Breast epithelium (tissue), 4 donors: ENCODE results near the gene GP9. TPM values are rescaled to one million over a fixed set of nuclear protein-coding genes. Genes with fewer than 3 reads are reported as not detected.
A peak's percentile ranks its signal among the peaks of the same experiment; 100 is the strongest.

Experiments used
- DNase-seq, 2 donors: peaks; one replicate each; pipeline ENCODE4 v3.0.0-alpha.2; 2019; ENCODE audit warnings: low spot score in 2 of 2
- H3K27ac ChIP-seq, 2 donors: fragments of 200-600 bp; sonication (generic) in 1 of 2; one replicate each; pipeline ENCODE4 v1.5.1; 2016 to 2019; ENCODE audit warnings: mild to moderate bottlenecking in 1 of 2
- H3K27me3 ChIP-seq, 2 donors: fragments of 200-600 bp; sonication (generic) in 1 of 2; one replicate each; pipeline versions ENCODE4 v1.5.1 to v1.6.0; 2017 to 2019; ENCODE audit warnings: control low read depth in 1 of 2, mild to moderate bottlenecking in 1 of 2
- H3K36me3 ChIP-seq: fragments of 200-600 bp; one replicate; pipeline ENCODE4 v1.5.1; 2019
- H3K4me1 ChIP-seq, 2 donors: fragments of 200-600 bp; sonication (generic); one replicate each; pipeline ENCODE4 v1.5.1; 2016 to 2019; ENCODE audit warnings: control low read depth in 1 of 2
- H3K4me3 ChIP-seq, 3 donors: fragments of 200-600 bp; sonication (generic); 1 replicate in 2 of 3; 2 replicates in 1 of 3; pipeline ENCODE4 v1.5.1; 2016 to 2019; ENCODE audit warnings: mild to moderate bottlenecking in 3 of 3, moderate library complexity in 2 of 3
- H3K9me3 ChIP-seq, 2 donors: fragments of 200-600 bp; sonication (generic) in 1 of 2; one replicate each; pipeline ENCODE4 v1.5.1; 2016 to 2019; ENCODE audit warnings: control low read depth in 1 of 2
- CTCF ChIP-seq, 3 donors: fragments of 450-650 bp; IDR thresholded peaks; one replicate each; pipeline ENCODE4 v1.5.1; 2016 to 2017; ENCODE audit warnings: antibody characterized with exemption in 3 of 3, mild to moderate bottlenecking in 3 of 3, moderate library complexity in 3 of 3
- POLR2A ChIP-seq: fragments of 450-650 bp; IDR thresholded peaks from one replicate; pipeline ENCODE4 v1.6.1; 2016; ENCODE audit warnings: antibody characterized with exemption, mild to moderate bottlenecking, moderate library complexity
- POLR2AphosphoS5 ChIP-seq, 3 donors: sonication (generic); formaldehyde crosslinking; IDR thresholded peaks; one replicate each; pipeline ENCODE4 v1.6.1; 2017; ENCODE audit warnings: antibody characterized with exemption in 3 of 3
- intact Hi-C: fragments of 100-400 bp; cut with DNase I; formaldehyde crosslinking; loops from one replicate; pipeline ENCODE4 v1.15.1; 2023; ENCODE audit warnings: low total_unique reads
- total RNA-seq, 3 donors: library from RNA; depleted of rRNA; stranded (reverse); fragments of >200 nt; gene quantifications; one replicate each; pipeline ENCODE4 v1.1.0, GENCODE V29; 2016

GP9 gene
- total RNA-seq, 3 donors from 2014 or later: 0.48 TPM; not detected in 2

- Histone ChIP-seq H3K36me3 (no peaks in the 10 kb centered on the region), H3K27me3 (no peaks in the 10 kb centered on the region), H3K4me3 (no peak overlapping the region), H3K4me1 (no peaks in the 10 kb centered on the region), H3K9me3 (no peaks in the 10 kb centered on the region), H3K27ac (no peak overlapping the region)
- intact Hi-C loops: loop anchor here (5.0 kb wide), 1 partner anchor 531 kb away; no protein-coding TSS in a partner anchor
- TF ChIP-seq POLR2A: no peak
- no peak for TF ChIP-seq CTCF (IDR thresholded peaks at IDR 0.05)
- no peak for TF ChIP-seq POLR2AphosphoS5 (IDR thresholded peaks at IDR 0.05)
- no peak for DNase-seq
These were observed 41.8 kb upstream of the GP9 start for GRCh38 chr3:129018751-129019150.

DNA sequence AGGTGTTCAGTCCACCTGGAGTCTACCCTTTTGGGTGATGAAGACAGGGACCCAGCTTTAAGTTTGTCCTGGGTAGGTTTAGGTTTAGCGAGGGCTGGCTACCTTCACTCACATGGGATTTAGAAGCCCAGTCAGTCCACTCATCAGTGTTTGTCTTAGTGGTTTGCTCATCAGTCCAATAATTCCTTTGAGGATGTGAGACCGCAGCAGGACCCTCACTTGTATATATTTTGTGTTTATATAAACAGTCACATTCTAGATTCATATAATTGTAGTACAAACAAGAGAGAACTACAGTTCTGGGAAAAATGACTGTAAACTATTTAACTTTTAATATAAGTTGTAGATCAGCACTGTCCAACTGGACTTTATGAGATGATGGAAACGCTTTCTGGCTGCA lies 41.3 kb upstream of the GP9 start:
- no peak for DNase-seq
- Histone ChIP-seq H3K4me1 (no peaks in the 10 kb centered on the region), H3K27ac (no peak overlapping the region), H3K36me3 (no peaks in the 10 kb centered on the region), H3K4me3 (no peak overlapping the region), H3K27me3 (no peaks in the 10 kb centered on the region), H3K9me3 (no peaks in the 10 kb centered on the region)
- intact Hi-C loops: loop anchor here (5.0 kb wide), 1 partner anchor 532 kb away; no protein-coding TSS in a partner anchor
- TF ChIP-seq CTCF (IDR thresholded peaks at IDR 0.05) (no peak), POLR2A (no peak), POLR2AphosphoS5 (IDR thresholded peaks at IDR 0.05) (no peak)

DNA sequence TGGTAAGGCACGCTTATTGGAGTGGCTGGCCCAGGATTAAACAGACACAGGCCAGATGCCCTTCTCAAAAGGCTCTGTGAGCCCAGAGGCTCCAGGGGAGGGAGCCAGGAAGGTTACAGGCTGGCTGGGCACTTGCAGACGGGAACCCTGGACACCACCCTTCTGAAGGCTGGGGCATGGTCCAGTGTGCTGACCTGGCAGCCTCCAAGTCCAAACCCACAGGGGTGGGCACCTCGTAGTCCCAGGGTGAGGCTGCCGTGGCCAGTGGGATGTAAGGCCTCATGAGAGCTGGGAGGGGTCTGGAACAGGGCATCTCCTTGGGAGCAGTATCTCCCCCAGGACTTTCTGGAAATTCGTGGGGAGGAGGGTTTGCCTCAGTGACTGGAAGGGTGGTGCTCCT lies 39.9 kb upstream of the GP9 start:
- DNase-seq: no peak
- no peak overlapping the region for H3K27ac ChIP-seq
- no peak overlapping the region for H3K4me3 ChIP-seq
- no peaks in the 10 kb centered on the region for H3K9me3 ChIP-seq
- H3K27me3 ChIP-seq: no peaks in the 10 kb centered on the region
- H3K4me1 ChIP-seq: no peaks in the 10 kb centered on the region
- no peaks in the 10 kb centered on the region for H3K36me3 ChIP-seq
- TF ChIP-seq POLR2AphosphoS5 (IDR thresholded peaks at IDR 0.05): no peak
- no peak for TF ChIP-seq POLR2A
- no peak for TF ChIP-seq CTCF (IDR thresholded peaks at IDR 0.05)
- intact Hi-C loops: no loop called here

DNA sequence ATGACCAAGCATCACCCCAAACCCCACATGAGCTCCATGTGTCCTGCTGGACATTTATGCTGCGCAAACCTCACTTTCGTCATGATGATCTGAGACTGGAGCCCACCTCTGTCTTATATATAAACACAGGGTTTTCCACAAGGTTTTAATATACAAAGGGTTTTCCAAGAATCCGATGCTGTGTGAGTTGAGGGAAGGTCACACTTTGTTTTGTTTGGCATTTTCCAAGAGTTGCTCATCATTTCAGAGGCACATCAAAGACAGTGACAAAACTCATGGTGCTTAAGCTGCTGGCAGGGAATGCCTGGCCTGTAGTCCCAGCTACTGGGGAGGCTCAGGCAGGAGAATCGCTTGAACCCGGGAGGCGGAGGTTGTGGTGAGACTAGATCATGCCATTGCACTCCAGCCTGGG lies 39.4 kb upstream of the GP9 start:
- DNase-seq: no peak
- no peak overlapping the region for H3K27ac ChIP-seq
- no peak for TF ChIP-seq CTCF (IDR thresholded peaks at IDR 0.05)
- H3K4me3 ChIP-seq: no peak overlapping the region
- no peaks in the 10 kb centered on the region for H3K9me3 ChIP-seq
- intact Hi-C loops: no loop called here
- no peaks in the 10 kb centered on the region for H3K36me3 ChIP-seq
- H3K4me1 ChIP-seq: no peaks in the 10 kb centered on the region
- H3K27me3 ChIP-seq: no peaks in the 10 kb centered on the region

- TF ChIP-seq POLR2A: no peak
- peak in 1 of 3 donors; percentile 57 for TF ChIP-seq POLR2AphosphoS5 (IDR thresholded peaks at IDR 0.05)
- TF ChIP-seq CTCF (IDR thresholded peaks at IDR 0.05): no peak
- no peak for DNase-seq
- Histone ChIP-seq H3K27ac (peak overlapping the region in 1 of 2 donors; percentile 79), H3K27me3 (no peaks in the 10 kb centered on the region), H3K4me1 (no peaks in the 10 kb centered on the region), H3K4me3 (no peak overlapping the region), H3K36me3 (no peaks in the 10 kb centered on the region), H3K9me3 (no peaks in the 10 kb centered on the region)
- intact Hi-C loops: no loop called here
These were observed 38.2 kb upstream of the GP9 start for GRCh38 chr3:129022114-129023007.
